ENCODE results near the gene KCNJ6.

GRCh38 chr21:37614351-37614875 lies 301.8 kb downstream of the KCNJ6 start:
- no peak for TF ChIP-seq CTCF (IDR thresholded peaks at IDR 0.05 in 2 of 3, conservative IDR thresholded peaks at IDR 0.05 in 1 of 3; ENCODE audit: borderline replicate concordance in 1 of 3, insufficient read depth in 1 of 3, low read depth in 2 of 3, low read length in 2 of 3)
- TF ChIP-seq FOSL1 (IDR thresholded peaks at IDR 0.05; ENCODE audit: low read depth), result no peak
- TF ChIP-seq SRF (IDR thresholded peaks at IDR 0.05; ENCODE audit: low read depth), result no peak
- no peak for TF ChIP-seq CEBPB (IDR thresholded peaks at IDR 0.05; ENCODE audit: low read depth)
- no peak for TF ChIP-seq POLR2A (IDR thresholded peaks at IDR 0.05; ENCODE audit: borderline replicate concordance, extremely low read depth, insufficient read depth, insufficient read length)
- TF ChIP-seq POLR2AphosphoS5 (IDR thresholded peaks at IDR 0.05; ENCODE audit: low read depth, low read length), result no peak
- no peak for TF ChIP-seq TCF7L2 (IDR thresholded peaks at IDR 0.05; ENCODE audit: borderline replicate concordance, extremely low read depth, insufficient read depth, insufficient read length)
- TF ChIP-seq MAX (IDR thresholded peaks at IDR 0.05), result no peak
- TF ChIP-seq EZH2 (IDR thresholded peaks at IDR 0.05), result no peak
- TF ChIP-seq RAD21 (IDR thresholded peaks at IDR 0.05; ENCODE audit: low read depth), result no peak
- no peak for TF ChIP-seq ZNF274 (IDR thresholded peaks at IDR 0.05; ENCODE audit: low read depth, low read length)

Data from HCT116 (cell line).